Activated T-helper 1 cell treated with anti-CD3 and anti-CD28 coated beads, Interleukin-12 subunit alpha, Interleukin-12 subunit beta, Interleukin-2, Interleukin-4 antibody, amounts not matched to agents 30 ng/mL and 10 ng/mL and 1 ng/mL, durations not matched to agents 14 hours and 24 hours and 36 hours (primary cell): Measurements from ENCODE around the gene AOPEP. TPM values are rescaled to one million over a fixed set of nuclear protein-coding genes. Genes with fewer than 3 reads are reported as not detected.

Source experiments
- DNase-seq: peaks from one replicate; pipeline ENCODE4 v3.0.0; 2021; ENCODE audit warnings: low spot score
- H3K27ac Mint-ChIP-seq: one replicate; pipeline ENCODE4 v1.8.0; 2021; ENCODE audit warnings: mild to moderate bottlenecking, mixed read lengths
- H3K27me3 Mint-ChIP-seq: one replicate; pipeline ENCODE4 v1.8.0; 2022; ENCODE audit warnings: mild to moderate bottlenecking, moderate library complexity, mixed read lengths; ENCODE audit not compliant: insufficient read depth
- H3K36me3 Mint-ChIP-seq: one replicate; pipeline ENCODE4 v1.8.0; 2021; ENCODE audit warnings: low read depth, mixed read lengths
- H3K4me1 Mint-ChIP-seq: one replicate; pipeline ENCODE4 v1.8.0; 2021; ENCODE audit warnings: low read depth, mixed read lengths
- H3K4me3 Mint-ChIP-seq: one replicate; pipeline ENCODE4 v1.8.0; 2021; ENCODE audit warnings: mild to moderate bottlenecking, moderate library complexity, mixed read lengths
- H3K9me3 Mint-ChIP-seq: one replicate; pipeline ENCODE4 v1.8.0; 2021; ENCODE audit warnings: mixed read lengths
- intact Hi-C: fragments of 100-400 bp; cut with micrococcal nuclease; formaldehyde crosslinking; loops from one replicate; pipeline ENCODE4 v1.15.1; 2024
- total RNA-seq: library from RNA; stranded (reverse); gene quantifications from 2 replicates; pipeline ENCODE4 v1.2.3, GENCODE V29; 2022

AOPEP gene
- total RNA-seq, 1 donor from 2014 or later = 22.5 TPM

DNA sequence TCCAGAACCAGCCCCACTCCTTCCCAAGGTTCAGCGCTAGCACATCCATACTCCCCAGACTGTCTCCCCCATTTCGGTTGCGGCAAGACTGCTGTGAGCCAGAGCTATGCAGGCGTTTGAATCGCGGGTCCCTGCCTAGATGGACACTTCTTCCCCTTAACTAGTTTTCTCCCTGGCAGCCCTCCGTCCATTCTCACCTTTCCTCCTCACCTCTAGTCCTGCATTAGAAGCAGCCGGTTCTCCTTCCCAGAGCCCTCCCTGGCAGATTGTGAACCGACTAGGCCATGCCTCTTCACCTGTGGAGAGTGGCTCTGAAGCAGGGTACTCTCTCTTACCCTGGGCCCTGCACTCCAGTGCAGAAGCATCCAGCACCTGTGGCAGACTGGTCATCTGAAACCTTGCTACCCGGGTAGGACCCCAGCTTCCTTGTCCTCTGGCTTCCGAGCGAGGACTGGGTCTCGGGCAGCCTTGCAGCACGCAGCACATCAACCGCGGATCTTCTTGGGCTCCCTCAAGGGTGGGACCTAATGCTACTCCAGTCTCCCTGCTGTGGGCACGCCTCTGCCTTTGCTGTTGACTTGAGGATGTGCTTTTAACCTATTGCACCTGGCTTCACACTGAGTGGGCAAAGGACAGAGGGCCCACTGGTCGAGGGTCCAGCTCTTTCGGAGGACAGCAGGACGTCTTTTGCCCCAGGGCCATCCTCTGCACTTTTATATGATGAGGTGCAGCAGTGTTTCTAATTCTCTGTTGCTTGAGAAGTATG lies 183.6 kb downstream of the AOPEP start:
- H3K27ac Mint-ChIP-seq = no peak overlapping the region
- no peak for DNase-seq
- intact Hi-C loops = loop anchor here (2.0 to 10.0 kb wide), 2 partner anchors 97 to 125 kb away; no protein-coding TSS in a partner anchor
- H3K4me3 Mint-ChIP-seq = no peak overlapping the region
- no peaks in the 10 kb centered on the region for H3K4me1 Mint-ChIP-seq
- no peaks in the 10 kb centered on the region for H3K27me3 Mint-ChIP-seq
- H3K36me3 Mint-ChIP-seq = no peaks in the 10 kb centered on the region
- H3K9me3 Mint-ChIP-seq = no peaks in the 10 kb centered on the region

DNA sequence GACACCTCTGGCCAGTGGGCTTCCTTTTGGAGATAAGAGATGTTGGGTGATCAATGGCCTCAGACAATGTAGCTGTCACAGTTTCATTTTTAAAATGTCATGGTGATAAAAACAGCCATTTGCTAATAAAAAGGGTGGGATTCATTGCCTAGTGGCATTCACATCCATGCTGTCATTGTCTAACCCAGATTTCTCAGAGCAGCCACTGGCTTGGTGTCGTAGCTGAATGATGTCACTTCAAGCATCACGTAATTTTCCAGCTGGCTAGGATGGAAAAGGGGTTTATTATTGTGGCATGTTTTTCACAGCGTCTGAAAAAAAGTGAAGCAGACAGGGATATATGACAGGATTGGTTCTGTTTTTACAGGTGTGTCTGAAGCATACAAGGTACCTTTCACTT lies 184.7 kb downstream of the AOPEP start:
- no peaks in the 10 kb centered on the region for H3K4me1 Mint-ChIP-seq
- intact Hi-C loops = no loop called here
- H3K9me3 Mint-ChIP-seq = no peaks in the 10 kb centered on the region
- no peaks in the 10 kb centered on the region for H3K27me3 Mint-ChIP-seq
- no peak overlapping the region for H3K27ac Mint-ChIP-seq
- H3K36me3 Mint-ChIP-seq = no peaks in the 10 kb centered on the region
- DNase-seq = no peak
- no peak overlapping the region for H3K4me3 Mint-ChIP-seq

DNA sequence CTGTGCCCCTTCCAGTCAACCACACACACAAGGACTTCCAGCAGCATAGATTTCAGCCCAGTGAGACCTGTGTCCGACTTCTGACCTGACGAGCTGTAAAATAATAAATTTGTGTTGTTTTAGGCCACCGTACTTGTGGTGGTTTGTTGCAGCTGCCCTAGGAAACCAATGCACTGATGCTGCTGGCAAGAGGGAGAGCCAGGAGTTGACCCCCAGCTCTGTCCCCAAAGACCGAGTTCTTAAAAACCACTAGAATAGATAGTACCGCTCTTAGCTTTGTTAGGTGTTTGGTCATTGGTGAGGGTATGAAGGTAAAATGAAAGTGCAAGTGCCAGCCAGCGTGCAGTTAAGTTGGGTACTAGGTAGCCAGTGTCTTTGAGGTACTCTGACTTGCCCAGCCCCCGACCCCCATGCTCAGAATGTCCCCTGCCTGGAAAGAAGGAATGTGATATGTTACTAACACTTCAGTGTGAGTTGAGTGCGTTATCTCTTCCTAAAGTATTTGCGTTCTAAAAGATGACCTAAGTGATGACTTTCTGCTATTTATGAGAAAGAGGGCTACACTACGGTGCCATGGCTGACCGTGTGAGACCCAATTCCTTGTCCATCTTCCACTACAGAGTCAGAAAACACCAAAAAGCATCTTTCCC lies 185.6 kb downstream of the AOPEP start:
- H3K27me3 Mint-ChIP-seq = no peaks in the 10 kb centered on the region
- no peak overlapping the region for H3K4me3 Mint-ChIP-seq
- H3K4me1 Mint-ChIP-seq = no peaks in the 10 kb centered on the region
- DNase-seq = no peak
- H3K36me3 Mint-ChIP-seq = no peaks in the 10 kb centered on the region
- intact Hi-C loops = no loop called here
- H3K9me3 Mint-ChIP-seq = no peaks in the 10 kb centered on the region
- H3K27ac Mint-ChIP-seq = no peak overlapping the region

DNA sequence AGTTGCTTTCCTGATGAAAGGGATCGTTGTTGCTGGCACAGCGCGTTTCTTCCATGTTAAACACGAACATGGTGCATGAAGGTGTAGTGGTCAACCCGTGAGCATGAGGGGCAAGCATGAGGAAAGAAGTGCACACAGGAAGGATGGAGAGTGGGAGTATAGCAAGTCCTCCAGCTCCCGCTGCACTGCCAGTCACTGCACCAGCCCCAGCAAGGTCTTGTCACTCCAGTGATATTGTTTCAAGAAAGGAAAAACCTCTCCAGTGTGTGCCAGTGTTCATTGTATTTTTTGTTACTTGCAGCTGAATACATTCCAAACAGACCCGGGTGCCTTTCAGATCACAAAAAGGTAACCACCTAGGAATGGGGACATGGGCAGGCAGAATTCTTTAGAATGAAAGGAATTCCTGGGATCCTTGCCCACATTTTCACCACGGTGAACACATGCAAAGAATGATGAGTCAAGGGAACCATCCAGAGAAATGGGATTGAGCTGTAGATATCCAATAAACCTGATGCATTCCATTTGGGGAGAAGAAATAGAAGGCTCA lies 186.3 kb downstream of the AOPEP start:
- no peak for DNase-seq
- no peak overlapping the region for H3K27ac Mint-ChIP-seq
- no peaks in the 10 kb centered on the region for H3K4me1 Mint-ChIP-seq
- H3K9me3 Mint-ChIP-seq = no peaks in the 10 kb centered on the region
- no peaks in the 10 kb centered on the region for H3K36me3 Mint-ChIP-seq
- intact Hi-C loops = no loop called here
- H3K27me3 Mint-ChIP-seq = no peaks in the 10 kb centered on the region
- H3K4me3 Mint-ChIP-seq = no peak overlapping the region

DNA sequence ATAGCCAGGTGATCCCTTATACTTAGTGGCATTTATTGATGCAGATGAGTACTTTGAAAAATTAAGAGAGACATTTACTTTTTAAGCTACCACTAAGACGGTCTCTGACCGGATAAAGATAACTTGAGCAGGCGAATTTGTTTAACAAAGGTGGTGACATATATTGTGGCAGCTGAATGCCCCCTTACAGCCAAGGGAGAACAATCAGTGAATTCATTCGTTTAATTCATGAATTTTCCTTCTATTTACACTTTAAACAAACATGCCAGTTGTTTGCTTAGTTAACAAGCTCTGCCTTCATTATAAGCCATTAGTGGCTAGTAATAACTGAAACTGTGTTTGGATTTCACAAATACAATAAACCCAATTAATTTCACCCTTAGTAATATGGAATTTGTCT lies 187.1 kb downstream of the AOPEP start:
- no peak for DNase-seq
- no peak overlapping the region for H3K4me3 Mint-ChIP-seq
- no peaks in the 10 kb centered on the region for H3K36me3 Mint-ChIP-seq
- intact Hi-C loops = no loop called here
- no peaks in the 10 kb centered on the region for H3K4me1 Mint-ChIP-seq
- no peaks in the 10 kb centered on the region for H3K27me3 Mint-ChIP-seq
- no peaks in the 10 kb centered on the region for H3K9me3 Mint-ChIP-seq
- no peak overlapping the region for H3K27ac Mint-ChIP-seq

DNA sequence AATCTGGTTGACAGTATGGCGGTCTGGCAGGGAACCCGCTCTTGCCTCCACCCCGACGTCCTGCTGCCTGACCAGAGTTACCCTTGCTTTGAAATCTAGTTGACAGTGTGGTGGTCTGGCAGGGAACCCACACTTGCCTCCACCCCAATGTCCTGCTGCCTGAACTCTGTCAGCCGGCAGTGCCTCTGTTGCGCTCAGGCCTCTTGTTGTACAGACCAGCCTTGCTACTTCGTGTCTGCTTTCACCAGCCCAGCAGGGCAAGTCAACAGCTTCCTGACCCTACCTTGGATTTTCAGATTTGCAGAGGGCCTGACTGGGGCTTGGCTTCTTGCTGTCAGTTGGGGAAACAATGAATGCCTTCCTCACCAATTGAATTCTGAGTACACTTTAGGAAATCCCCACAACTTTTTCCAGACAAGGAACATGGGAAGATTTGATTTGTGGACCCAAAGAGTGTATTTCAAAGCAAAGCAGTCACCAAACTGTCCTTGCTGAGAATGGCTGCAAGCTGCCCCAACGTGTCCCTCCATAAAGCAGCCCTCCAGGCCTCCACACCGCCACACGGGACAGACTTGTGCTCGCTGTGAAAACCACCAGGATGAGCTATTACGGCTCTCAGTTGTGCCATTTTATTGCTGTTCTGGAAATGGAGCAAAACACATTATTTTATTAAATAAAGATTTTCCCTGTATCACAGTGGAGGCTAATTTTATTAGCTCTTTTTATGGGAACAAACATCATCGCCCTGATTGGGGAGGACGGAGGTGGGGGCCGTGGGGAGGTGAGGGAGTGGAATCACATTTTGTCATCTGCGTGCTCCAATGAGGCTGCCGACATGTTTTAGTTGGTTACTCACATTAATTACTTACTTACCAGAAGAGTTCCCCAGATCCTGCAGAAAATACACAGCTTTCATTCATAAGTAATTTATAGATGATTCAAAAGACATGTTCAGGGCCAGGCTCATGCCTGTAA lies 189.3 kb downstream of the AOPEP start:
- no peak for DNase-seq
- H3K27ac Mint-ChIP-seq = no peak overlapping the region
- no peaks in the 10 kb centered on the region for H3K36me3 Mint-ChIP-seq
- H3K4me3 Mint-ChIP-seq = no peak overlapping the region
- no peaks in the 10 kb centered on the region for H3K9me3 Mint-ChIP-seq
- H3K4me1 Mint-ChIP-seq = no peaks in the 10 kb centered on the region
- intact Hi-C loops = no loop called here
- no peaks in the 10 kb centered on the region for H3K27me3 Mint-ChIP-seq

DNA sequence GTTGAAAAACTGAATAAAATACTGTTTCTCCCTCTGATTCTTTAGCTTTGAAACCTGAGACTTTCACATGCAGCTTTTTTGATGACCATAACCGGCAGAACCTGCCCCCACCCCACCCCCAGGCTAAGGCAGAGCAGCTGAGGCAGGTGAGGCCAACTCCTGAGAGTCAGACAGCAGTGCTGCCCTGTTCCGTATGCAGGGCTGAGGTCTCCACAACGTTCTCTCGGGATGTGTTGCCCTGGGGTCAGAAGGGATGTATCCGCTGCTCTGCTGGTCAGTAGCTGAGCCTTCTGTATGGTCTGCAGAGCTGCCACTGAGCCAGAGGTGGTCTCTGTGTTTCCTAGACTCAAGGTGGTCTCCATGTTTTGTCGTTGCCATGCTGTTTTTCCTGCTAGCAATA lies 190.5 kb downstream of the AOPEP start:
- no peaks in the 10 kb centered on the region for H3K9me3 Mint-ChIP-seq
- DNase-seq = no peak
- no peaks in the 10 kb centered on the region for H3K27me3 Mint-ChIP-seq
- no peak overlapping the region for H3K27ac Mint-ChIP-seq
- H3K36me3 Mint-ChIP-seq = no peaks in the 10 kb centered on the region
- no peak overlapping the region for H3K4me3 Mint-ChIP-seq
- intact Hi-C loops = no loop called here
- H3K4me1 Mint-ChIP-seq = no peaks in the 10 kb centered on the region

DNA sequence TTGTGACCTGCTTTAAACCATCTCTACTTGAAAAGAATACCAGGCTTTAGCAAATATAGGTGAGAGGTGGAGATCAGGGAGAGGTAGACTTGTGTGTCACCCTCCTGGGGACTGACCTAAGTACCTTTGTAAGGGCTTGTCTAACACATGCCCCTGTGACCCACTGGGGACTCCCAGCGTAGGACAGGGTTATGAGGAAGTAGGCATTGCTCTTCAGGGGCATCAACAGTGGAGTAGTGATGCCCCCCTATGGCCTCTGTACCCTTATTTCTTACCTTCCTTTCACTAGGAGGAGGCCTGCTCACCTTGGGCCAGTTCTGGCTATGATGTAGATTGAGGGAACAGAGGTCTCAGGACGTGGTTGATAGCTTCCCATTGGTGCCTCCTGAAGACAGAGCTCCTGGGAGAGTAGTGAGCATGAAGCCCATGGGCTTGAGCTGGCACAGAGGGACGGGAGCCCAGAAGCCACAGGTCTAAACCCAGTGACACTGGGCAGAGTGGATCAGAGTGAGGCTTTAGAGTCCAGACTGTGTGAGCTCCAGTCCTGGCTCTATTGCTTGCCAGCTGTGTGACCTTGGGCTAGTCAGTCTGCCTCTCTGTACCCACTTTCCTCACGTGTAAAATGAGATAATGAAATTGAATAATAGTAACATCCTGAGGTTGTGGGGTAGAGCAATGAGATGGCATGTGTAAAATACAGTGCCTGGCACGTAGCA lies 191.7 kb downstream of the AOPEP start:
- no peaks in the 10 kb centered on the region for H3K27me3 Mint-ChIP-seq
- intact Hi-C loops = no loop called here
- no peaks in the 10 kb centered on the region for H3K36me3 Mint-ChIP-seq
- H3K9me3 Mint-ChIP-seq = no peaks in the 10 kb centered on the region
- no peak overlapping the region for H3K4me3 Mint-ChIP-seq
- DNase-seq = no peak
- no peak overlapping the region for H3K27ac Mint-ChIP-seq
- H3K4me1 Mint-ChIP-seq = no peaks in the 10 kb centered on the region

DNA sequence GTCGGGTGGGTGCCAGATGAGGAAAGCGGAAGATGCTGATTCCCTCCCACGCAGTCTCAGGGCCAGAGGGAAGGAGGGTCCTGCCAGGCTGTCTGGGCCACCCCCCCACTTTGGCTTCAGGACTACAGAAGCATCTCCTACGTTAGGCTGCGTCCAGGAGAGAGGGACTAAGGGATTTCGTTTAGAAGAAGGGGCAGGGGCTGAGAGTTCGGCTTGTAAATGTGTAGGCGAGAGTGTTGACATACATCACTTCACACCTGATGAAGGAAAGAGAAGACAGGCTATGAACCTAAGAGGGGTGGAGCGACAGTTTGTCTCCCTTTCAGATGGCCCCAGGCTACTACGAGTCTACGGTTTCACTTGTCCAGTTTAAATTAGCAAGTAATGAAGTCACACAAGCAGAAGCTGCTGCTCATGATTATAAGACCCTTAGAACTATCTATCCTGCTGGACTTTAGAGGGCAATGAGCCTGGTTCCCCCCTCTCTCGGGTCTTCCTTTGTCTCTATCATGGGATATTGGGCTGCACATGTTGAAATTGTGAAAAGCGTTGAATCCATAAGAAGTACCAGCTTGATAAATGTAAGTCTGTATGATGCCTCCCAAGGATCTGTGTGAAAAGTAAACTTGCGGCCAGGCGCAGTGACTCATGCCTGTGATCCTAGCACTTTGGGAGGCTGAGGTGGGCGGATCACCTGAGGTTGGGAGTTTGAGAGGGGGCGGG lies 193.0 kb downstream of the AOPEP start:
- no peak for DNase-seq
- no peak overlapping the region for H3K4me3 Mint-ChIP-seq
- H3K4me1 Mint-ChIP-seq = no peaks in the 10 kb centered on the region
- H3K36me3 Mint-ChIP-seq = no peaks in the 10 kb centered on the region
- H3K27me3 Mint-ChIP-seq = no peaks in the 10 kb centered on the region
- no peak overlapping the region for H3K27ac Mint-ChIP-seq
- H3K9me3 Mint-ChIP-seq = no peaks in the 10 kb centered on the region
- intact Hi-C loops = no loop called here

DNA sequence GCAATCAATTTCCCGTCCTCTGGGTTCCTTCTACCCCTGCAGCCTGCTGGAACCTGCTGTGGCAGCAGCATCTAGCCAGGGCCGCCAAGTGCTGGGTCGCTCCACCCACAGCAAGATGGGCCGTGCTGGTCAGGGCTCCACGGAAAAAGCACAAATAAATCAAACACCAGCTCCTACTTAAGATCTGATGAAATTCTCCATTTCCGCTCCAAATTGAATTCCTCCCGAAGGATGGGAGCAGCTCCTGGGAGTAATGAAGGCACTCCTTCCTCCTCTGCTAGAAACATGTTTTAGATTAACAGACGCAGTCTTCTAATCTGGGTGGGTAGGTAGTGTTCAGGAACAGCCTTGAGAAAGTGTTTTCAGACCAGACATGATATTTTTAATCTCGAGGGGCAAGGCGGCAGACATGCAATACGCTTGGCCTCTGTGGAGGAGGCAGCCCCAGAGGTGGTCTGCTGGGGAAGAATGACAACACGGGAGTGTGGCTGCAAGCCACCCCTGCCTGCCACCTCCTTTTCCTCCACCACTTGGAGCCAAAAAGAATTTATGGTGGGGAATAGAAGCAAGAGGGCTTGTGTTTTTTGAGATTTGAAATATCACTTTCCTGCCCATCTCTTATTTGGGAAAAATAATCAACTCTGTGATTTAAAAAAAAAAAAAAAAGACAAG lies 194.1 kb downstream of the AOPEP start:
- H3K27ac Mint-ChIP-seq = no peak overlapping the region
- no peaks in the 10 kb centered on the region for H3K27me3 Mint-ChIP-seq
- no peaks in the 10 kb centered on the region for H3K9me3 Mint-ChIP-seq
- DNase-seq = no peak
- no peak overlapping the region for H3K4me3 Mint-ChIP-seq
- intact Hi-C loops = no loop called here
- no peaks in the 10 kb centered on the region for H3K4me1 Mint-ChIP-seq
- no peaks in the 10 kb centered on the region for H3K36me3 Mint-ChIP-seq

DNA sequence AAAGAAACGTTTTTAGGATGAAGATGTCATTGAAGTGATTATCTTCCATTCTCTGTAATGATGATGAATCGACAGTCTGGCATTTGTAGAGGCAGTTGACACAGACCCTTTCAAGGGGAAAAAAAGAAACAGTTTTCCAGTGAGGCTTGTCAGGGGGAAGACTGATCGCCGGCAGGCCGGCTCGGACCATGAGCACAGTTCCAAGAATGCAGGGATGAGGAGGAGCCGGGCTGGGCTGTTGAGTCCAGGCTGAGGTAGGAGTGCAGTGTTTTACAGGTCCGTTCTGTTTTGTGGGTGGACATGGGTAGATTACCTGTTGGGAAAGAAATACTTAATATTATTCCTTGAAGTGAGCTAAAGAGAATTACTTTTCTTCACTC lies 194.6 kb downstream of the AOPEP start:
- intact Hi-C loops = no loop called here
- Mint-ChIP-seq H3K9me3 (no peaks in the 10 kb centered on the region), H3K4me3 (no peak overlapping the region), H3K27me3 (no peaks in the 10 kb centered on the region), H3K36me3 (no peaks in the 10 kb centered on the region), H3K27ac (no peak overlapping the region), H3K4me1 (no peaks in the 10 kb centered on the region)
- DNase-seq = no peak
